Astrocyte (in vitro differentiated cells and primary cell): ENCODE measurements around the gene SLC35B2.

Source experiments
- EZH2 ChIP-seq: IDR thresholded peaks from 2 replicates; pipeline ENCODE4 v1.6.1; 2012; ENCODE audit warnings: mild to moderate bottlenecking, low read length, inconsistent platforms; ENCODE audit not compliant: insufficient read depth
- TF ChIP-seq, protein P1 (sequence below): IDR thresholded peaks from 2 replicates; pipeline ENCODE4 v1.5.1; 2011; ENCODE audit warnings: low read depth, mild to moderate bottlenecking, inconsistent platforms, low read length, moderate library complexity; ENCODE audit not compliant: insufficient read depth

DNA sequence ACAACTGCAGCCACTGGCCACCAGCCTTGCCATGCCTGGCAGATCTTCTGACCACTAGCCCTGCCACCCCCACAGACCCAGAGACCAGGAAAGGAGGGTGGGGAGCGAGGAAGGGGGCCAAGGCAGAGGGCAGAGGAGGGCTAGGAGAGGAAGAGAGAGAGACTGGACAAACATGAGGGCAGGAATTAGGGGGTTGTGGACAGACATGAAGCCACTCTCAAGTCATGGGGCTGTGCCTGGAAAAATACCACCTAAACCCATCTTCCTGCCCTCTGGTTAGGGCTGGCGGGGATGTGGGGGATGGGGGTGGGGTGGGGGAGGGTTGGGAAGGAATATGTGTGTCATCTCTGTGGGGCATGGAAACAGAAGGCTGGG is 35.4 kb downstream of the SLC35B2 start:
- TF ChIP-seq, protein P1, sequence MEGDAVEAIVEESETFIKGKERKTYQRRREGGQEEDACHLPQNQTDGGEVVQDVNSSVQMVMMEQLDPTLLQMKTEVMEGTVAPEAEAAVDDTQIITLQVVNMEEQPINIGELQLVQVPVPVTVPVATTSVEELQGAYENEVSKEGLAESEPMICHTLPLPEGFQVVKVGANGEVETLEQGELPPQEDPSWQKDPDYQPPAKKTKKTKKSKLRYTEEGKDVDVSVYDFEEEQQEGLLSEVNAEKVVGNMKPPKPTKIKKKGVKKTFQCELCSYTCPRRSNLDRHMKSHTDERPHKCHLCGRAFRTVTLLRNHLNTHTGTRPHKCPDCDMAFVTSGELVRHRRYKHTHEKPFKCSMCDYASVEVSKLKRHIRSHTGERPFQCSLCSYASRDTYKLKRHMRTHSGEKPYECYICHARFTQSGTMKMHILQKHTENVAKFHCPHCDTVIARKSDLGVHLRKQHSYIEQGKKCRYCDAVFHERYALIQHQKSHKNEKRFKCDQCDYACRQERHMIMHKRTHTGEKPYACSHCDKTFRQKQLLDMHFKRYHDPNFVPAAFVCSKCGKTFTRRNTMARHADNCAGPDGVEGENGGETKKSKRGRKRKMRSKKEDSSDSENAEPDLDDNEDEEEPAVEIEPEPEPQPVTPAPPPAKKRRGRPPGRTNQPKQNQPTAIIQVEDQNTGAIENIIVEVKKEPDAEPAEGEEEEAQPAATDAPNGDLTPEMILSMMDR = no peak
- no peak for TF ChIP-seq EZH2
